Measurements from ENCODE around the gene RPL36. TPM values are rescaled to one million over a fixed set of nuclear protein-coding genes. Genes with fewer than 3 reads are reported as not detected.
A peak's percentile ranks its signal among the peaks of the same experiment; 100 is the strongest.

RPL36 gene
- total and polyA plus RNA-seq, 2 of the 8 experiments (the other 6 are each of a cell fraction or from before 2014, with no cell fraction given), result 951 to 1,075 TPM

DNA sequence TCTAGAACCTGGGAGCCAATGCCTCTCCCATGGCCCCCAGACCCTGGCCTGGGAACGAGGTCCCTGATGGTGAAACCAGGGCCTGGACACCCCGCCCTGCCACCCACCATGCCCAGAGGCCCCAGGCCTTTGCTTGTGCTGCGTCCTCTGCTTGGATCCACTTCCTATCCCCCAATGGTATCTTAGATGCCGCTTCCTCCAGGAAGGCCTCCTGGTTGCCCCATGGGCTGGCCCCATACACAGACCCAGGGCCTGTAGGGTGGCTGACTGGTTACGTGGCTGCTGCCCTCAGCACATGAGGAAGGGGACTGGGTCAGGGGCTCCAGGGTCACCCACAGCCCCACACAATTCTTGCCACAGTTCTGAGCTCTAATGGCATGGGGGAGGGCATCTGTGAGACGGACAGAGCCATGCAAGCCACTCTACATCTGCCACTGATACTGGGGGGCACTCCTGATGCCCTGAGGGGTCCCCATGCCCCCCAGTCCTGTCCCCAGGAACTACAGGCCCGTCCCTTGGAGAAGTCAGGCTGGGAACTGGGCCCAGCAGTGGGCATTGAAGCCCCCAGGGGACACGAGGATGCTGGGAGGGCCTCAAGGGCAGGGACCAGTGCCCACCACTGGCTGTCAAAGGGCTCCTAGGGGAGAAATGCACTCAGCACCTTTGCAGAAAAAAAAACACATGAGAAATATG lies 5.0 kb downstream of the RPL36 start:
- Histone ChIP-seq H3K4me1 (replicated peaks in 1 of 4; ENCODE audit: control insufficient read depth in 3 of 4, insufficient read depth in 4 of 4, low read length in 3 of 4) (no peaks in the 10 kb centered on the region; a peak in 1 of 7 replicates), H3K56ac (replicated peaks; ENCODE audit: insufficient read length, low read depth, low read length) (no peak overlapping the region), H3K14ac (ENCODE audit: insufficient read length) (no peak overlapping the region), H2AK5ac (ENCODE audit: low read depth, low read length) (no peak overlapping the region), H4K20me1 (replicated peaks in 1 of 2; ENCODE audit: control insufficient read depth in 1 of 2, insufficient read depth in 2 of 2, low read length in 2 of 2) (peaks cover 43 to 49% of the 10 kb centered on the region in 2 experiments), H3K23me2 (ENCODE audit: low read depth, low read length) (peaks cover 2% of the 10 kb centered on the region; the same call in 1 of the 2 replicates), H3K9ac (replicated peaks in 1 of 4; ENCODE audit: extremely low read depth in 1 of 4, low read depth in 3 of 4, low read length in 3 of 4) (no peak overlapping the region), H3K36me3 (ENCODE audit: control insufficient read depth in 2 of 4, insufficient read depth in 4 of 4, low read length in 3 of 4) (peaks cover 45 to 81% (median 72%) of the 10 kb centered on the region in 4 experiments), H2BK12ac (ENCODE audit: low read depth, low read length) (no peak overlapping the region), H3K4ac (replicated peaks; ENCODE audit: insufficient read length, low read depth, low read length) (no peak overlapping the region), H2AFZ (ENCODE audit: low read length) (no peak overlapping the region), H2BK20ac (ENCODE audit: low read length) (no peak overlapping the region), H3K18ac (ENCODE audit: extremely low read depth, low read length) (no peak overlapping the region), H3K23ac (ENCODE audit: insufficient read length) (no peak overlapping the region), H2BK5ac (ENCODE audit: low read depth, low read length) (no peak overlapping the region), H3K9me3 (ENCODE audit: insufficient read depth in 2 of 2, low read depth in 1 of 2, low read length in 1 of 2) (no peaks in the 10 kb centered on the region), H2BK15ac (ENCODE audit: low read length) (no peak overlapping the region), H3K79me1 (ENCODE audit: low read depth, low read length) (peaks cover 6% of the 10 kb centered on the region), H3K4me2 (ENCODE audit: insufficient read depth in 1 of 2, low read depth in 2 of 2, low read length in 2 of 2) (no peak overlapping the region), H4K5ac (ENCODE audit: insufficient read length, low read depth, low read length) (no peak overlapping the region), H2BK120ac (replicated peaks; ENCODE audit: low read depth, low read length) (no peak overlapping the region), H3K79me2 (ENCODE audit: control insufficient read depth in 1 of 2, insufficient read depth in 2 of 2, low read length in 2 of 2) (peaks cover 10 to 39% of the 10 kb centered on the region in 2 experiments), H3K27ac (ENCODE audit: low read depth, low read length) (no peak overlapping the region), H3K4me3 (ENCODE audit: extremely low read depth in 1 of 4, insufficient read depth in 2 of 4, low read depth in 3 of 4, low read length in 4 of 4) (no peak overlapping the region), H4K91ac (replicated peaks; ENCODE audit: insufficient read length, low read length) (no peak overlapping the region), H4K8ac (ENCODE audit: extremely low read depth, insufficient read depth, low read length) (peak overlapping the region; percentile 25), H3K27me3 (replicated peaks in 1 of 4; ENCODE audit: control insufficient read depth in 3 of 4, extremely low read depth in 1 of 4, insufficient read depth in 3 of 4, low read length in 3 of 4) (no peaks in the 10 kb centered on the region)
- FAIRE-seq, result no peak
- 83% methylated on average over 8 of the region's 8 CpGs; no CpG with 5 or more reads in 1 of the 2 experiments for WGBS, 2 experiments (ENCODE audit: extremely low coverage in 1 of 2, insufficient coverage in 1 of 2, insufficient read length in 1 of 2, insufficient replicate concordance in 2 of 2, low coverage in 1 of 2, low lambda C conversion rate in 2 of 2, missing lambda C conversion rate in 1 of 2)
- ChIA-PET POLR2A (ENCODE audit: partially characterized antibody) (interaction anchor here (1.0 to 15.6 kb wide), 6 partner anchors 9 to 96 kb away, joined by 3 to 620 read pairs (median 8); partner anchors contain the start of genes CATSPERD, DUS3L and LONP1), CTCF (ENCODE audit: partially characterized antibody) (interaction anchor here (0.6 to 1.6 kb wide), 2 partner anchors 98 to 188 kb away, joined by 3 to 4 read pairs; no protein-coding TSS in a partner anchor)
- TF ChIP-seq TBP (IDR thresholded peaks at IDR 0.05; ENCODE audit: low read depth, low read length) (no peak), HDAC6 (IDR thresholded peaks at IDR 0.05; ENCODE audit: low read depth, low read length) (no peak), JUN (IDR thresholded peaks at IDR 0.05; ENCODE audit: low read depth, low read length) (no peak), GTF2F1 (IDR thresholded peaks at IDR 0.05; ENCODE audit: borderline replicate concordance, low read depth, low read length) (no peak), CBX8 (IDR thresholded peaks at IDR 0.05; ENCODE audit: borderline replicate concordance, low read depth, low read length) (no peak)
- no peak for DNase-seq (ENCODE audit: low read depth in 1 of 2, low spot score in 2 of 2)
